Type B pancreatic cell (in vitro differentiated cells): ENCODE results near the gene HELZ2. TPM values are rescaled to one million over a fixed set of nuclear protein-coding genes. Genes with fewer than 3 reads are reported as not detected.
A peak's percentile ranks its signal among the peaks of the same experiment; 100 is the strongest.
"Not testable (repeated sequence)": the region's sequence is repeated elsewhere in the genome, so short reads cannot be mapped to it uniquely, and the experiment has no call there.

Source experiments
- DNase-seq: peaks from one replicate; pipeline ENCODE4 v3.0.0; 2021; ENCODE audit warnings: mixed read lengths; ENCODE audit not compliant: unreplicated experiment; ENCODE audit errors: extremely low spot score
- H3K27ac Mint-ChIP-seq: 2 replicates; pipeline ENCODE4 v1.8.0; 2021; ENCODE audit warnings: mild to moderate bottlenecking, mixed read lengths
- H3K27me3 Mint-ChIP-seq: 2 replicates; pipeline ENCODE4 v1.8.0; 2021; ENCODE audit warnings: mixed read lengths
- H3K36me3 Mint-ChIP-seq: 2 replicates; pipeline ENCODE4 v1.8.0; 2021; ENCODE audit warnings: mixed read lengths
- H3K4me1 Mint-ChIP-seq: one replicate; pipeline ENCODE4 v1.8.0; 2021; ENCODE audit warnings: mixed read lengths; ENCODE audit not compliant: unreplicated experiment
- H3K4me3 Mint-ChIP-seq: 2 replicates; pipeline ENCODE4 v1.8.0; 2021; ENCODE audit warnings: mild to moderate bottlenecking, mixed read lengths
- H3K9me3 Mint-ChIP-seq: 2 replicates; pipeline ENCODE4 v1.8.0; 2021; ENCODE audit warnings: mixed read lengths
- CTCF ChIP-seq: fragments of 200-600 bp; sonication (generic); conservative IDR thresholded peaks from 2 replicates; pipeline ENCODE4 v1.5.0; 2021; ENCODE audit warnings: antibody characterized with exemption, mild to moderate bottlenecking
- total RNA-seq: library from RNA; stranded (reverse); gene quantifications from 2 replicates; pipeline ENCODE4 v1.2.1, GENCODE V29; 2021; ENCODE audit warnings: low replicate concordance

HELZ2 gene
- total RNA-seq, 1 donor from 2014 or later, result 24.2 TPM

GRCh38 chr20:63572788-63573646 lies 1.0 kb downstream of the HELZ2 start:
- TF ChIP-seq CTCF, result peak; percentile 54
- no peaks in the 10 kb centered on the region for H3K36me3 Mint-ChIP-seq
- H3K4me3 Mint-ChIP-seq, result peak overlapping the region; percentile 85
- DNase-seq, result no peak
- peaks cover 4% of the 10 kb centered on the region for H3K4me1 Mint-ChIP-seq
- no peaks in the 10 kb centered on the region for H3K9me3 Mint-ChIP-seq
- H3K27me3 Mint-ChIP-seq, result peaks cover 5% of the 10 kb centered on the region
- H3K27ac Mint-ChIP-seq, result peak overlapping the region; percentile 55

- H3K27me3 Mint-ChIP-seq, result peaks cover 5% of the 10 kb centered on the region
- peaks cover 4% of the 10 kb centered on the region for H3K4me1 Mint-ChIP-seq
- no peaks in the 10 kb centered on the region for H3K9me3 Mint-ChIP-seq
- DNase-seq, result no peak
- no peak overlapping the region for H3K27ac Mint-ChIP-seq
- no peaks in the 10 kb centered on the region for H3K36me3 Mint-ChIP-seq
- no peak overlapping the region for H3K4me3 Mint-ChIP-seq
- TF ChIP-seq CTCF, result no peak
These were observed 1.8 kb downstream of the HELZ2 start for GRCh38 chr20:63572071-63572787.

- not testable (repeated sequence) for DNase-seq, H3K27ac Mint-ChIP-seq, H3K36me3 Mint-ChIP-seq, H3K4me1 Mint-ChIP-seq, H3K4me3 Mint-ChIP-seq, H3K9me3 Mint-ChIP-seq, H3K27me3 Mint-ChIP-seq
These were observed 3.0 kb downstream of the HELZ2 start for GRCh38 chr20:63571087-63571478.

GRCh38 chr20:63570281-63571086 lies 3.6 kb downstream of the HELZ2 start:
- TF ChIP-seq CTCF, result no peak
- no peak overlapping the region for H3K4me3 Mint-ChIP-seq
- H3K27ac Mint-ChIP-seq, result no peak overlapping the region
- no peaks in the 10 kb centered on the region for H3K4me1 Mint-ChIP-seq
- no peaks in the 10 kb centered on the region for H3K9me3 Mint-ChIP-seq
- H3K27me3 Mint-ChIP-seq, result no peaks in the 10 kb centered on the region
- H3K36me3 Mint-ChIP-seq, result no peaks in the 10 kb centered on the region
- no peak for DNase-seq

- Mint-ChIP-seq H3K27me3 (no peaks in the 10 kb centered on the region), H3K9me3 (no peaks in the 10 kb centered on the region), H3K4me1 (no peaks in the 10 kb centered on the region), H3K27ac (no peak overlapping the region), H3K36me3 (no peaks in the 10 kb centered on the region), H3K4me3 (no peak overlapping the region)
- no peak for DNase-seq
- TF ChIP-seq CTCF, result no peak
These were observed 4.8 kb downstream of the HELZ2 start for GRCh38 chr20:63568986-63569949.
